Uterus (tissue), 2 donors: ENCODE data around the gene ADD2.

Source experiments
- POLR2A ChIP-seq, 2 donors: fragments of 450-650 bp; IDR thresholded peaks; one replicate each; pipeline ENCODE4 v1.6.1; 2016; ENCODE audit warnings: antibody characterized with exemption in 2 of 2, mild to moderate bottlenecking in 1 of 2, moderate library complexity in 1 of 2
- TF ChIP-seq, protein P1 (sequence below), 4 experiments: fragments of 200-600 bp in 2 of 4; fragments of 450-650 bp in 2 of 4; sonication (generic) in 2 of 4; IDR thresholded peaks; one replicate each; pipeline ENCODE4 v1.5.1; 2016 to 2019; ENCODE audit warnings: antibody characterized with exemption in 4 of 4, mild to moderate bottlenecking in 2 of 4, moderate library complexity in 1 of 4

DNA sequence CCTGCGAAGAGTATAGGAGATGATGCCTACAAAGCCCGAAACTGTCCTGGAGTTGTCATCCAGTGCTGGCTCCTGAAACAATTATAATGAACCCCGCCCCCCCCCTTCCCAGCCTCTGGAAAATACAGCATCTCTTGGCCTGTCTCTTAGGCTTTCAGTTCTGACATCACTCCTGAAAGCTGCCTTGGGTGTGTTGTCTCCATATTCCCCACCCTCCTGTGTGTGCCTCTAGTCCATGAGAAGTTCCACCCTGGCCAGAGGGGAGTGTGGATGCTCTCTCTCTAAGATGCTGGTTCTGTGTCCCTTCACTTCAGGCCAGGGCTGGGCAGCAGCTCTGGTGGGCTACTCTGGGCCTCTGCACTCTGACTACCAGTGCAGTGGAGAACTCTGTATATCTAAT, 155.4 kb downstream of the ADD2 start:
- TF ChIP-seq, protein P1, sequence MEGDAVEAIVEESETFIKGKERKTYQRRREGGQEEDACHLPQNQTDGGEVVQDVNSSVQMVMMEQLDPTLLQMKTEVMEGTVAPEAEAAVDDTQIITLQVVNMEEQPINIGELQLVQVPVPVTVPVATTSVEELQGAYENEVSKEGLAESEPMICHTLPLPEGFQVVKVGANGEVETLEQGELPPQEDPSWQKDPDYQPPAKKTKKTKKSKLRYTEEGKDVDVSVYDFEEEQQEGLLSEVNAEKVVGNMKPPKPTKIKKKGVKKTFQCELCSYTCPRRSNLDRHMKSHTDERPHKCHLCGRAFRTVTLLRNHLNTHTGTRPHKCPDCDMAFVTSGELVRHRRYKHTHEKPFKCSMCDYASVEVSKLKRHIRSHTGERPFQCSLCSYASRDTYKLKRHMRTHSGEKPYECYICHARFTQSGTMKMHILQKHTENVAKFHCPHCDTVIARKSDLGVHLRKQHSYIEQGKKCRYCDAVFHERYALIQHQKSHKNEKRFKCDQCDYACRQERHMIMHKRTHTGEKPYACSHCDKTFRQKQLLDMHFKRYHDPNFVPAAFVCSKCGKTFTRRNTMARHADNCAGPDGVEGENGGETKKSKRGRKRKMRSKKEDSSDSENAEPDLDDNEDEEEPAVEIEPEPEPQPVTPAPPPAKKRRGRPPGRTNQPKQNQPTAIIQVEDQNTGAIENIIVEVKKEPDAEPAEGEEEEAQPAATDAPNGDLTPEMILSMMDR (IDR thresholded peaks at IDR 0.05) = no peak
- TF ChIP-seq POLR2A (IDR thresholded peaks at IDR 0.05) = no peak
